ENCODE measurements around the gene SLC22A23.

The SLC22A23 gene

GRCh38 chr6:3421791-3422434 lies 34.9 kb downstream of the SLC22A23 start:
- no peak for DNase-seq

GRCh38 chr6:3421143-3421542 lies 35.7 kb downstream of the SLC22A23 start:
- no peak for DNase-seq

- DNase-seq: no peak
These were observed 37.1 kb downstream of the SLC22A23 start for GRCh38 chr6:3419624-3420272.

GRCh38 chr6:3418496-3419060 lies 38.3 kb downstream of the SLC22A23 start:
- DNase-seq: no peak

GRCh38 chr6:3417473-3417872 lies 39.4 kb downstream of the SLC22A23 start:
- DNase-seq: no peak

GRCh38 chr6:3415490-3415889 lies 41.4 kb downstream of the SLC22A23 start:
- DNase-seq: no peak

GRCh38 chr6:3415082-3415453 lies 41.8 kb downstream of the SLC22A23 start:
- no peak for DNase-seq

- DNase-seq: no peak
These were observed 42.3 kb downstream of the SLC22A23 start for GRCh38 chr6:3414327-3415081.

GRCh38 chr6:3413592-3413991 lies 43.3 kb downstream of the SLC22A23 start:
- DNase-seq: no peak

GRCh38 chr6:3412779-3413500 lies 43.9 kb downstream of the SLC22A23 start:
- DNase-seq: no peak

GRCh38 chr6:3411967-3412778 lies 44.7 kb downstream of the SLC22A23 start:
- no peak for DNase-seq

GRCh38 chr6:3410385-3411360 lies 46.2 kb downstream of the SLC22A23 start:
- DNase-seq: no peak

GRCh38 chr6:3409699-3410384 lies 47.0 kb downstream of the SLC22A23 start:
- no peak for DNase-seq

GRCh38 chr6:3408665-3409064 lies 48.2 kb downstream of the SLC22A23 start:
- DNase-seq: no peak

GRCh38 chr6:3407840-3408239 lies 49.0 kb downstream of the SLC22A23 start:
- DNase-seq: no peak

GRCh38 chr6:3406891-3407809 lies 49.7 kb downstream of the SLC22A23 start:
- no peak for DNase-seq

- no peak for DNase-seq
These were observed 50.5 kb downstream of the SLC22A23 start for GRCh38 chr6:3406362-3406821.

GRCh38 chr6:3405679-3406078 lies 51.2 kb downstream of the SLC22A23 start:
- DNase-seq: no peak

- DNase-seq: no peak
These were observed 51.7 kb downstream of the SLC22A23 start for GRCh38 chr6:3405182-3405518.

Measured in NCI-H187 treated with DMSO at 0.1 percent for 48 hours (cell line).